HepG2 (cell line): ENCODE results near the gene UROS. TPM values are rescaled to one million over a fixed set of nuclear protein-coding genes. Genes with fewer than 3 reads are reported as not detected.
A peak's percentile ranks its signal among the peaks of the same experiment; 100 is the strongest.

Experiments
- ATAC-seq: fragments of 200-7000 bp; cut with Tn5 transposase; 3 replicates; pipeline ENCODE4 v1.9.1; 2020; ENCODE audit warnings: mild to moderate bottlenecking, moderate library complexity
- BruUV-seq: library from RNA; stranded (reverse); fragments of 400-500 nt; replicated peaks from 2 replicates; lab custom pipeline; 2021; lab: Mats Ljungman, UMichigan
- CTCF ChIA-PET: fragments of 300-600 bp; formaldehyde crosslinking; extraction: SDS; loops from one replicate; lab custom pipeline; 2021; ENCODE audit warnings: low total read pairs, inconsistent platforms, low intra/inter-chr PET ratio; lab: Yijun Ruan, JAX
- POLR2A ChIA-PET: fragments of 350-600 bp; sonication (Branson Sonifier 250); formaldehyde crosslinking; loops from one replicate; lab custom pipeline; 2020; ENCODE audit warnings: antibody characterized with exemption, inconsistent platforms; lab: Yijun Ruan, JAX
- DNase-seq: peaks from one replicate; pipeline ENCODE4 v3.0.0-alpha.2; 2015; ENCODE audit warnings: low spot score
- FAIRE-seq: peaks from 3 replicates; lab custom pipeline; 2011; peaks lifted over from hg19 to GRCh38; lab: Jason Lieb, UNC
- H2AFZ ChIP-seq: one replicate; pipeline ENCODE4 v1.6.1; 2011; ENCODE audit warnings: low read length, inconsistent platforms
- H3K27ac ChIP-seq: fragments of 300-600 bp; 3 replicates; pipeline ENCODE4 v1.8.0; 2011; ENCODE audit warnings: mixed run types, mild to moderate bottlenecking, mixed read lengths, low read length, inconsistent platforms; ENCODE audit not compliant: insufficient read depth; ENCODE audit errors: extremely low read length
- H3K27me3 ChIP-seq, 2 experiments: fragments of 200-600 bp in 1 of 2; 2 replicates in 1 of 2; 3 replicates in 1 of 2; pipeline versions ENCODE4 v1.6.0 to v1.8.0; 2011; ENCODE audit warnings: low read length in 2 of 2, mild to moderate bottlenecking in 2 of 2, moderate library complexity in 2 of 2, inconsistent platforms in 1 of 2; ENCODE audit not compliant: insufficient read depth in 2 of 2, control insufficient read depth in 1 of 2
- H3K36me3 ChIP-seq, 2 experiments: fragments of 200-600 bp in 1 of 2; replicated peaks in 1 of 2; 2 replicates in 1 of 2; 3 replicates in 1 of 2; pipeline versions ENCODE4 v1.5.1 to v1.8.0; 2011; ENCODE audit warnings: low read length in 2 of 2, inconsistent platforms in 1 of 2; ENCODE audit not compliant: insufficient read depth in 2 of 2, control insufficient read depth in 1 of 2
- H3K4me1 ChIP-seq: 2 replicates; pipeline ENCODE4 v1.5.1; 2012; ENCODE audit warnings: low read length, inconsistent platforms; ENCODE audit not compliant: insufficient read depth
- H3K4me2 ChIP-seq: 2 replicates; pipeline ENCODE4 v1.6.0; 2011; ENCODE audit warnings: low read depth, low read length, inconsistent platforms
- H3K4me3 ChIP-seq, 3 experiments: fragments of 200-600 bp in 1 of 3; sonication (generic), shearing (Covaris generic) in 1 of 3; replicated peaks in 1 of 3; 2 replicates each; pipeline ENCODE4 v1.5.1; 2011 to 2016; ENCODE audit warnings: low read length in 3 of 3, inconsistent platforms in 2 of 3, low read depth in 2 of 3, mild to moderate bottlenecking in 2 of 3, control low read depth in 1 of 3, mixed read lengths in 1 of 3; ENCODE audit not compliant: insufficient read depth in 1 of 3
- H3K79me2 ChIP-seq: one replicate; pipeline ENCODE4 v1.6.1; 2011; ENCODE audit warnings: low read length, inconsistent platforms; ENCODE audit not compliant: insufficient read depth
- H3K9ac ChIP-seq: 2 replicates; pipeline ENCODE4 v1.6.0; 2011; ENCODE audit warnings: mild to moderate bottlenecking, low read depth, low read length, inconsistent platforms; ENCODE audit not compliant: insufficient read depth
- H3K9me3 ChIP-seq: 2 replicates; pipeline ENCODE4 v1.5.1; 2012; ENCODE audit warnings: mild to moderate bottlenecking, low read length
- H4K20me1 ChIP-seq: 2 replicates; pipeline ENCODE4 v1.6.0; 2011; ENCODE audit warnings: inconsistent platforms, mild to moderate bottlenecking, low read length, moderate library complexity; ENCODE audit not compliant: insufficient read depth
- RERE ChIP-seq: IDR thresholded peaks from 2 replicates; pipeline ENCODE4 v1.6.1; 2016; ENCODE audit warnings: low read depth, missing genetic modification reagents, missing compliant biosample characterization
- ZNF33B ChIP-seq: sonication (generic); formaldehyde crosslinking; IDR thresholded peaks from 2 replicates; pipeline ENCODE4 v1.5.1; 2020; ENCODE audit warnings: mild to moderate bottlenecking, missing genetic modification reagents
- WGBS: methylation state at CpG from one replicate; pipeline ENCODE4 v1.1.6; 2017; ENCODE audit warnings: low lambda C conversion rate; 5-methylcytosine and 5-hydroxymethylcytosine counted together
- in situ Hi-C: cut with HindIII; loops from 2 replicates; pipeline ENCODE4 v1.10.0; 2017; ENCODE audit warnings: low pct_unique_long_range_greater_than_20kb; ENCODE audit not compliant: extremely low pct_ligation_motif_present
- intact Hi-C: fragments of 100-400 bp; cut with micrococcal nuclease; formaldehyde crosslinking; loops from one replicate; pipeline ENCODE4 v1.10.0; 2022; ENCODE audit not compliant: unreplicated experiment
- polyA plus RNA-seq, 8 experiments: library from polyadenylated mRNA; depleted of rRNA in 3 of 8; stranded (reverse) in 7 of 8; unstranded in 1 of 8; fragments of >200 nt; fragmentation: Illumina TruSeq in 4 of 8; extraction: Trizol in 4 of 8; gene quantifications; 2 replicates each; pipeline versions ENCODE4 v1.2.1 to v1.2.3, GENCODE V29; 2011 to 2016; ENCODE audit warnings: low read depth in 4 of 8, missing spikeins in 1 of 8, mixed read lengths in 1 of 8; ENCODE audit not compliant: insufficient read depth in 1 of 8
- total RNA-seq, 5 experiments: library from RNA; depleted of rRNA; stranded (reverse); fragments of >200 nt; fragmentation: Illumina TruSeq; extraction: Trizol; gene quantifications; 2 replicates each; pipeline ENCODE4 v1.2.3, GENCODE V29; 2016; ENCODE audit warnings: low read depth in 1 of 5

Gene UROS
- total and polyA plus RNA-seq, 2 of the 13 experiments (the other 11 are each of a cell fraction or from before 2014, with no cell fraction given) = 14.8 to 49.9 TPM

- Histone ChIP-seq H3K27me3 (no peaks in the 10 kb centered on the region; a peak in 1 of 5 replicates), H4K20me1 (peaks cover 10% of the 10 kb centered on the region; the same call in 1 of the 2 replicates), H3K4me2 (no peak overlapping the region), H2AFZ (no peak overlapping the region), H3K36me3 (peaks cover 0 to 5% of the 10 kb centered on the region in 2 experiments; a peak in 3 of 5 replicates), H3K79me2 (peaks cover 32% of the 10 kb centered on the region), H3K4me1 (peaks cover 41% of the 10 kb centered on the region), H3K9ac (no peak overlapping the region), H3K27ac (peak overlapping the region; percentile 10), H3K4me3 (no peak overlapping the region), H3K9me3 (no peaks in the 10 kb centered on the region)
- CTCF ChIA-PET = no interaction called here
- 44% methylated on average over 1 of the region's 1 CpG for WGBS
- no peak for DNase-seq
- no TSS peak for BruUV-seq
- TF ChIP-seq ZNF33B (CRISPR knock-in tag) (no peak), RERE (CRISPR knock-in tag) (no peak)
- intact Hi-C loops = loop anchor here (10.0 kb wide), 2 partner anchors 46 to 76 kb away; partner anchors contain the start of gene MMP21
- FAIRE-seq = no peak
- POLR2A ChIA-PET = no interaction called here
- no peak; the same call in 2 of the 3 replicates for ATAC-seq
- in situ Hi-C loops = no loop called here
Observed at GRCh38 chr10:125820701-125821100, 2.4 kb downstream of the UROS start.
